ENCODE measurements around the gene FPGS.

FPGS gene

DNA sequence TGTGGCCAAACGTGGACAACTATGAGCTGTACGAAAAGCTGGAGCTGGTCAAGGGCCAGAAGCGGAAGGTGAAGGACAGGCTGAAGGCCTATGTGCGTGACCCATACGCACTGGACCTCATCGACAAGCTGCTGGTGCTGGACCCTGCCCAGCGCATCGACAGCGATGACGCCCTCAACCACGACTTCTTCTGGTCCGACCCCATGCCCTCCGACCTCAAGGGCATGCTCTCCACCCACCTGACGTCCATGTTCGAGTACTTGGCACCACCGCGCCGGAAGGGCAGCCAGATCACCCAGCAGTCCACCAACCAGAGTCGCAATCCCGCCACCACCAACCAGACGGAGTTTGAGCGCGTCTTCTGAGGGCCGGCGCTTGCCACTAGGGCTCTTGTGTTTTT, 13.5 kb upstream of the FPGS start:
- no peak for DNase-seq (ENCODE audit: low read depth in 2 of 2)

DNA sequence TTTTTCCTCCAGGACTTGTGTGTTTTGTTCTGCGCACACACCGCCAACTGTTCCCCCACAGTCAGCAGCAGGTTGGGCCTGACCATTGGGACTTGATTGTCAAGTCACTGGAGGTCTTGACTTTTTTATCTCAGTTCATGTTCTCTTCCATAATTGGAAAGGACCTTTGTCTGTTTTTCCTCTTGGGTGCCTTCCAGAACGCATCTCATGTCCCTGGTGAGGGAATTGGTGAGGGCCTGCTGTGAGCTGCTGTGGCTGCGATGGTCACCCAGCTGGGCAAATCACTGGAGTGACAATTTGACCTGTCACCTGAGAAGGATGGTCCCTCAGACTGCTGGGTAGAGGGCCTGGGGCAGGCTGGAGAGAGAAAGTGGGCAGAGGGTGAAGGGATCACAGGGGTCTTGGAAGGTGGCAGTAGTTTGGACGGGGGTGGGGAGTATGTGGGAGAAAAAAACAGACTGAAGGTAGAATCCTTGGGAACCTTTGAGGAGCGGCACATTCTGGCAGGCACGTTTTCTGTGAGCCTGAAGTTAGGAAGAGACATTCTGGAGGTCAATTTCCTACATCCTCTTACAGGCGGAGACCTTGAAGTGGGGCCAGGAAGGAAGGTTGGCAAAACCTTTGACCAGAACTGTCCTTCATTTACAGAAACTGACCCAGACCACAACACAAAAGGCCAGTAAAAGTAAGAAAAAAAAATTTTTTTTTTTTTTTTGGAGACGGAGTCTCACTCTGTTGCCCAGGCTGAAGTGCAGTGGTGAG, 12.4 kb upstream of the FPGS start:
- DNase-seq (ENCODE audit: low read depth in 2 of 2) = no peak

GRCh38 chr9:127791085-127791484, 11.6 kb upstream of the FPGS start:
- no peak for DNase-seq (ENCODE audit: low read depth in 2 of 2)

DNA sequence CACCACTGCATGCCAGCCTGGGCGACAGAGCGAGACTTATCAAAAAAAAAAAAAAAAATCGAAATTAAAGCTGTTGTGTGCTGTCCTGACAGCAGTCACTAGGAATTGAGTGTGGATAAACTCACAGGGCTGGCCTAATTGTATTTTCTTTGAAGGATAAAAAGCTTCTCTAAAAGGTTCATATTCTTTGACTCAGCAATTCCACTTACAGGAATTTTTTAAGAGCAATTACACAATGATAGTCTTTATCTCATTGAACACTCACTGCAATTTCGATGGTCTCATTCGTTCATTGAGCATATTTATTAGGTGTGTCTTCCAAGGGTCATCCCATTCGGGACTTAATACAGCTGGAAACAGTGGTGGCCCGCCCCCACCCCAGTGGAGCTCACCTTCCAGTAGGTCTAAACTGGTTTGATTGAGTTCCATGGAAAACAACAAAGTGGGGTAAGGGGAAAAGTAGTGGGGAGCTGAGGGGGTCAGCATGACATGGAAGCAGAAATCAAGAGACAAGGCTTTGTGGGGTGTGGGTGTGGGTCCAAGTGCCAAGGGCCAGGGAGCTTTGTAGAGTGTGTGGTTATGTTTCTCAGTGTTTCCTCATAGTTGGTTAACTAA, 10.2 kb upstream of the FPGS start:
- no peak for DNase-seq (ENCODE audit: low read depth in 2 of 2)

DNA sequence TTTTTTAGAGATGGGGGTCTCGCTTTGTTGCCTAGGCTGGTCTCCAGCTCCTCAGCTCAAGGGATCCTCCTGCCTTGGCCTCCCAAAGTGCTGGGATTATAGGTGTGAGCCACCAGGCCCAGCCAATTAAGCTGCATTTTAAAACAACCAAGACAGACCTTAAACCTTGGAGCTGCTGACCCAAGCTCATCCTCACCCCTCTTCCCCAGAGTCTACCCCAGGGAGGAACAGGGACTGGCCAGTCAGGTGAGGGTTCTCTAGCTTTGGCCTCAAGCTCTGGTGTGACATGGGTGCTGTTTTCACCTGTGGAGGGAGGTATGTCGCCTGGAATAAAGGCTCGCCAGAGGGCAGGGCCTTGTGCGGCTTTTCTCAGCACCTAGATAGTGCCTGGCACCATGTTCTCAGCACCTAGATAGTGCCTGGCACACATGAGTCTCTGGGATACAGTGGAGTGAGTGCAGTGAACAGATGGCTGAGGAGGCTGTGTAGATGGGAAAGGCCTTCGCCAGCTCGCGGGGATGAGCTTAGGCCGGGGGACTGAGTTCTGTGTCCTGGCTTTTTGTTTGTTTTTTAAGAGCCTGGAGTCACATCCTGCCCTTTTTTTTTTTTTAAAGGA, 9.5 kb upstream of the FPGS start:
- DNase-seq (ENCODE audit: low read depth in 2 of 2) = no peak

GRCh38 chr9:127794001-127794791, 8.5 kb upstream of the FPGS start:
- no peak for DNase-seq (ENCODE audit: low read depth in 2 of 2)

- DNase-seq (ENCODE audit: low read depth in 2 of 2) = no peak
These were observed 6.4 kb upstream of the FPGS start for GRCh38 chr9:127796225-127796813.

GRCh38 chr9:127796852-127797370, 5.8 kb upstream of the FPGS start:
- no peak for DNase-seq (ENCODE audit: low read depth in 2 of 2)

GRCh38 chr9:127801955-127802575, 617 bp upstream of the FPGS start:
- peak in 1 of 2 experiments; percentile 12 for DNase-seq (ENCODE audit: low read depth in 2 of 2)

GRCh38 chr9:127803507-127804352, 1.0 kb downstream of the FPGS start:
- no peak for DNase-seq (ENCODE audit: low read depth in 2 of 2)

- DNase-seq (ENCODE audit: low read depth in 2 of 2) = no peak
These were observed 2.9 kb downstream of the FPGS start for GRCh38 chr9:127805620-127806019.

- DNase-seq (ENCODE audit: low read depth in 2 of 2) = no peak
These were observed 4.2 kb downstream of the FPGS start for GRCh38 chr9:127806871-127807270.

DNA sequence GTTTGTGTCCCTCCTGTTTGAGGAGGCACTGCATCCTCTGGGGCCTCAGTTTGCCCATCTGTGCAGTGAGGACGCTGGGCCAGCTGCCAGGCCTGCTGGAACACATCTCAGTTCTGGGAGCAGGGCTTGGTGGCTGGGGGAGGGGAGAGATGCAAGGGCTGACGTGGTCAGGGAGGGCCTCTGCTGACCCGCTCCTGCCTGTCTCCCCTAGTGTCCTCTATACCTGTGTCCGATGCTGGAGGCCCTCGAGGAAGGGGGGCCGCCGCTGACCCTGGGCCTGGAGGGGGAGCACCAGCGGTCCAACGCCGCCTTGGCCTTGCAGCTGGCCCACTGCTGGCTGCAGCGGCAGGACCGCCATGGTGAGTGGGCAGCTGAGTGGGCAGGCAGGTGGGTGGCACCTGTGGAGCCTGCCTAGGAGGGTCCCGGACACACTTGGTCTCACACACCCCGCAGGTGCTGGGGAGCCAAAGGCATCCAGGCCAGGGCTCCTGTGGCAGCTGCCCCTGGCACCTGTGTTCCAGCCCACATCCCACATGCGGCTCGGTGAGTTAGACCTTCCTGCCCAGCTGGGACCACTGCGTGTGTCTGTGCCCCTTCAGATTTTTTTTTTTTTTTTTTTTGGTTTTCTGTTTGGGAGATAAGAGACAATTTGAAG, 5.8 kb downstream of the FPGS start:
- no peak for DNase-seq (ENCODE audit: low read depth in 2 of 2)

- DNase-seq (ENCODE audit: low read depth in 2 of 2) = no peak
These were observed 6.4 kb downstream of the FPGS start for GRCh38 chr9:127809002-127809539.

GRCh38 chr9:127809540-127810377, 7.1 kb downstream of the FPGS start:
- no peak for DNase-seq (ENCODE audit: low read depth in 2 of 2)

DNA sequence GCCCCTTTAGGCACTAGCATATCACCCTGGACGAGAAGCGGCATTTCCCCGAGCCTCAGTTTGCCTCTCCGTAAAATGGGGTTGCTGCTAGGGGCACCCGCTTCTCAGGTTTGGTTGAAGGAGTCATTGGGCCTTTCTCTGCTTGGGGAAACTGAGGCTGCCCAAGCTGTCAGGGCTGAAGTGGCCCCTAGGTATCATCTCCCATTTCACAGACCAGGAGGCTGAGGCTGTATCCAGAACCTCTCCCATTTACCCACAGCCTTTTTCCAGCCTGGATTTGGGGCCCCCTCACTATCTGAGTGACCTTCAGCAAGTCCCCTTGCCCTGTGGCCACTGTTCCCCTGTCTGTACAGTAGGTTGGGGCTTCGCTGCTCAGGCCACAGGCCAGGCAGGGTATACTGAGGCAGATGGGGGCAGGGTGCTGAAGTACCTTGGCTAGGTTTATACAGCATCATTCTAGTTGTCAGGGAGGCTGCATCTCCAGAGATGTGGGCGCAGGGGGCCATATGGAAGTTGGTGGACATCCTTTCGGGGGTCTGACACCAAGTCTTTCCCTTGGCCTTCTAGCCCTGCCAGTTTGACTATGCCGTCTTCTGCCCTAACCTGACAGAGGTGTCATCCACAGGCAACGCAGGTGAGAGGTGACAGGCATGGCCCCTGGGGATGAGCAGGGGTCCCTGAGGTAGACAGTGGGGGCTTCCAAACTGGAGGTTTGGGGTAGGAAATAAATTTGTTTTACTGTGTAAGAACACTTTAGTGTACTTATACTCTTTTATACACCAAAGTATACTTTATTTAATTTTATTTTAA, 7.9 kb downstream of the FPGS start:
- DNase-seq (ENCODE audit: low read depth in 2 of 2) = no peak

DNA sequence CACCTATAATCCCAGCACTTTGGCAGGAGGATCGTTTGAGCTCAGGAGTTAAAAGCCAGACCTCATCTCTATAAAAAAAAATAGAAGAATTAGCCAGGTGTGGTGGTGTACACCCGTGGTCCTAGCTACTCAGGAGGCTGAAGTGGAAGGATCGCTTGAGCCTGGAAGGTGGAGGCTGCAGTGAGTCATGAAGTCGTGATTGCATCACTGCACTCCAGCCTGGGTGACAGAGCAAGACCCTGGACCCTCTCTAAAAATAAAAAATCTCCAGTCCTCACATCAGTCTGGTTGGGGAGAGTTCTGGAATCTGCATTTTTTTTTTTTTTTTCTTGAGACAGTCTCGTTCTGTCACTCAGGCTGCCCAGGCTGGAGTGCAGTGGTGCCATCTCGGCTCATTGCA, 9.3 kb downstream of the FPGS start:
- no peak for DNase-seq (ENCODE audit: low read depth in 2 of 2)

All from fibroblast of skin of left biceps (primary cell).